Thyroid gland (tissue), 4 donors: Measurements from ENCODE around the gene CCDC194. TPM values are rescaled to one million over a fixed set of nuclear protein-coding genes. Genes with fewer than 3 reads are reported as not detected.
"Not testable (repeated sequence)": the region's sequence is repeated elsewhere in the genome, so short reads cannot be mapped to it uniquely, and the experiment has no call there.

ENCODE experiments used
- DNase-seq, 2 donors: peaks; one replicate each; pipeline ENCODE4 v3.0.0-alpha.2; 2019
- H3K27ac ChIP-seq, 3 donors: fragments of 200-600 bp; sonication (generic); 1 replicate in 2 of 3; 2 replicates in 1 of 3; pipeline ENCODE4 v1.5.1; 2016 to 2019; ENCODE audit warnings: mild to moderate bottlenecking in 1 of 3, moderate library complexity in 1 of 3
- H3K27me3 ChIP-seq: fragments of 200-600 bp; sonication (generic); one replicate; pipeline ENCODE4 v1.5.1; 2019
- H3K36me3 ChIP-seq, 2 donors: fragments of 200-600 bp; sonication (generic); one replicate each; pipeline ENCODE4 v1.5.1; 2016 to 2019
- H3K4me1 ChIP-seq, 2 donors: fragments of 200-600 bp; sonication (generic); one replicate each; pipeline ENCODE4 v1.5.1; 2017 to 2019
- H3K4me3 ChIP-seq, 3 donors: fragments of 200-600 bp; sonication (generic); replicated peaks in 1 of 3; 1 replicate in 2 of 3; 2 replicates in 1 of 3; pipeline ENCODE4 v1.5.1; 2016; ENCODE audit warnings: mild to moderate bottlenecking in 1 of 3
- H3K9me3 ChIP-seq: fragments of 200-600 bp; sonication (generic); one replicate; pipeline ENCODE4 v1.5.1; 2017
- CTCF ChIP-seq, 6 experiments: fragments of 200-600 bp in 3 of 6; fragments of 450-650 bp in 3 of 6; sonication (generic) in 3 of 6; IDR thresholded peaks; one replicate each; pipeline ENCODE4 v1.5.1; 2016 to 2019; ENCODE audit warnings: antibody characterized with exemption in 6 of 6, mild to moderate bottlenecking in 2 of 6, inconsistent platforms in 1 of 6, moderate library complexity in 1 of 6
- POLR2A ChIP-seq, 2 donors: fragments of 450-650 bp; IDR thresholded peaks; one replicate each; pipeline ENCODE4 v1.6.1; 2017; ENCODE audit warnings: antibody characterized with exemption in 2 of 2, mild to moderate bottlenecking in 2 of 2, moderate library complexity in 1 of 2
- WGBS, 2 donors: methylation state at CpG; one replicate each; pipeline ENCODE4 v1.1.5; 2017; 5-methylcytosine and 5-hydroxymethylcytosine counted together
- intact Hi-C: fragments of 100-400 bp; cut with DNase I; formaldehyde crosslinking; loops from one replicate; pipeline ENCODE4 v1.15.1; 2023
- total RNA-seq, 4 donors: library from RNA; depleted of rRNA; stranded (reverse); fragments of >200 nt; gene quantifications; one replicate each; pipeline ENCODE4 v1.2.3, GENCODE V29; 2016

The CCDC194 gene
- total RNA-seq, 4 donors from 2014 or later, result not detected

- no peak for DNase-seq
- H3K4me3 ChIP-seq, result peak within 1 kb of the TSS in 1 of 3 donors; percentile 12
- H3K9me3 ChIP-seq, result no peaks in the 10 kb centered on the region
- H3K36me3 ChIP-seq, result no peaks in the 10 kb centered on the region
- 43 to 62% methylated on average over 24 to 38 of the region's 39 CpGs for WGBS, 2 donors
- intact Hi-C loops, result no loop called here
- no peak for TF ChIP-seq POLR2A (IDR thresholded peaks at IDR 0.05)
- TF ChIP-seq CTCF (IDR thresholded peaks at IDR 0.05), result no peak
- peaks cover 0 to 5% of the 10 kb centered on the region in 2 donors for H3K4me1 ChIP-seq
- H3K27me3 ChIP-seq, result no peaks in the 10 kb centered on the region
- no peak within 1 kb of the TSS for H3K27ac ChIP-seq
Measured at GRCh38 chr19:17376935-17377600, 16.9 kb downstream of the CCDC194 start, which contains the start of gene PLVAP. TSS of gene PLVAP (minus strand) at chr19:17377342. CDS start at chr19:17377288, 54 bp downstream.

GRCh38 chr19:17370026-17370587 is 23.9 kb downstream of the CCDC194 start:
- H3K27me3 ChIP-seq, result no peaks in the 10 kb centered on the region
- H3K4me1 ChIP-seq, result peaks cover 0 to 5% of the 10 kb centered on the region in 2 donors
- DNase-seq, result no peak
- H3K9me3 ChIP-seq, result no peaks in the 10 kb centered on the region
- H3K27ac ChIP-seq, result no peak overlapping the region
- no peak overlapping the region for H3K4me3 ChIP-seq
- intact Hi-C loops, result no loop called here
- 51 to 55% methylated on average over 8 of the region's 8 CpGs for WGBS, 2 donors
- H3K36me3 ChIP-seq, result no peaks in the 10 kb centered on the region
- no peak for TF ChIP-seq CTCF (IDR thresholded peaks at IDR 0.05)
- no peak for TF ChIP-seq POLR2A (IDR thresholded peaks at IDR 0.05)

- Histone ChIP-seq H3K36me3 (no peaks in the 10 kb centered on the region), H3K27me3 (no peaks in the 10 kb centered on the region), H3K4me1 (no peaks in the 10 kb centered on the region), H3K27ac (no peak overlapping the region), H3K4me3 (no peak overlapping the region), H3K9me3 (no peaks in the 10 kb centered on the region)
- intact Hi-C loops, result no loop called here
- 92 to 93% methylated on average over 21 to 22 of the region's 22 CpGs for WGBS, 2 donors
- no peak for DNase-seq
- TF ChIP-seq CTCF (IDR thresholded peaks at IDR 0.05), result no peak
- no peak for TF ChIP-seq POLR2A (IDR thresholded peaks at IDR 0.05)
Measured at GRCh38 chr19:17365361-17365760, 28.6 kb downstream of the CCDC194 start.

GRCh38 chr19:17363852-17364605 is 30.0 kb downstream of the CCDC194 start:
- H3K36me3 ChIP-seq, H3K27ac ChIP-seq, DNase-seq, intact Hi-C loops, H3K9me3 ChIP-seq, H3K4me1 ChIP-seq, H3K27me3 ChIP-seq, H3K4me3 ChIP-seq: not testable (repeated sequence)
- WGBS, 2 donors, result 85 to 87% methylated on average over 20 of the region's 20 CpGs

GRCh38 chr19:17359905-17360800 is 33.8 kb downstream of the CCDC194 start:
- Histone ChIP-seq H3K27ac (peak overlapping the region in 1 of 3 donors; percentile 2), H3K27me3 (no peaks in the 10 kb centered on the region), H3K9me3 (no peaks in the 10 kb centered on the region), H3K4me3 (no peak overlapping the region), H3K4me1 (peaks cover 0 to 6% of the 10 kb centered on the region in 2 donors), H3K36me3 (no peaks in the 10 kb centered on the region)
- no peak for TF ChIP-seq CTCF (IDR thresholded peaks at IDR 0.05)
- no peak for TF ChIP-seq POLR2A (IDR thresholded peaks at IDR 0.05)
- no peak for DNase-seq
- 80 to 82% methylated on average over 5 to 6 of the region's 6 CpGs for WGBS, 2 donors
- intact Hi-C loops, result no loop called here
